ENCODE data around the gene ACTN4.
"Not testable (repeated sequence)": the region's sequence is repeated elsewhere in the genome, so short reads cannot be mapped to it uniquely, and the experiment has no call there.

Gene ACTN4

GRCh38 chr19:38737281-38737865 lies 89.9 kb downstream of the ACTN4 start:
- no peak for DNase-seq (ENCODE audit: low read depth)

DNA sequence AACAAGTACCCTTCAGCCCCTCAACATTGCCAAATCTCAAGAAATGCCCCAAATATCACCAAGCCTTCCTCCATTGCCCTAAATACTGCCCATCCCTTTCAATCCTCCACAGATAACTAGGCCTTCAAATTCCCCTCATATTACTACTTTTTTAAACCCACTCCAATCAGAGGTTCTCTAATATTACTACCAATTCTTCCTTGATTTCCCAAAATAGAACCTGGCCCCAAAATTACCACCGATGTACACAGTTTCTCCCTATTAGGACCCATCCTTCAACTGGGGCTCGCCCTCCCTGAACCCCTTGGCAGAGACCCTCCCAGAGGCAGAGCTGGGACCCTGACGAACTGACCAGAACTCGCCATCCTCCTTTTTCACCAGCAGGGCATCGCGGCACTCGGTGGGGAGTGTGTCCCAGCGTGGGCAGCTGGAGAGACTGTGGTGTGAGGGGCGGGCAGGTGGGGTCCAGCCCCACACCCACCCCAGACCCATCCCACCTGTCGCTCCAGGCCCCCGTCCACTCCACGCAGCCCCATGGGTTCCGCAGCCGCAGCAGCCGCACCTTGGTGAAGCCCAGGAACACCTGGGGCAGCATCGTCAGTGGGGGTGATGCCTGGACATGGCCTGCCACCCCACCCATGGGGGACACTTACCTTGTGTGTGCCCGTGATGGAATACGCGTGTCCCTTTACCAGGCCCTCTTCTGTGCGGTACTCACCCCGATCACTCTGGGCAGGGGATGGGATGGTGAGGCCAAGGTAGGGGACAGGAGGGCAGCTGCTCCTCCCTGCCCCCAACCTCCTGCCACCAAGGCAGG lies 90.7 kb downstream of the ACTN4 start:
- no peak for DNase-seq (ENCODE audit: low read depth)

- no peak for DNase-seq (ENCODE audit: low read depth)
Measured at GRCh38 chr19:38739440-38740256, 92.2 kb downstream of the ACTN4 start.

- DNase-seq (ENCODE audit: low read depth), result no peak
Measured at GRCh38 chr19:38740257-38740592, 92.8 kb downstream of the ACTN4 start.

DNA sequence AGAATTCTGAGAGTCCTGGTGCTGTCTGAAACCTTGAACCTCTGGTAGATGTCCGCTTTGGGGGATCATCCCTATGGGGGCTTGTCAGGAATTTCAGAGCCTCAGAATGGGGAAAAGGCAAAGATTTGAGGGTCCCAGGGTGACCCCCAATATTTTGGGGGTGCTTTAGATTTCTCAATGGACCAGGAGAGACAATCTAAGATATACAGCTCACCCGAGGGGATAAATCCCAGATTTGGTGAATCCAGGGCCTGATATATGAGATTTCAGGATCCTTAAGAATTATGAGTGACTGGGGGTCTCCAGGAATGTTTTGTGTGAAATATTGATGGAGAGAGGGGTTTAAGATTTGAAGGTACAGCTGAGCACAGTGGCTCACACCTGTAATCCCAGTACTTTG lies 93.5 kb downstream of the ACTN4 start:
- no peak for DNase-seq (ENCODE audit: low read depth)

- no peak for DNase-seq (ENCODE audit: low read depth)
Measured at GRCh38 chr19:38741670-38742069, 94.2 kb downstream of the ACTN4 start.

DNA sequence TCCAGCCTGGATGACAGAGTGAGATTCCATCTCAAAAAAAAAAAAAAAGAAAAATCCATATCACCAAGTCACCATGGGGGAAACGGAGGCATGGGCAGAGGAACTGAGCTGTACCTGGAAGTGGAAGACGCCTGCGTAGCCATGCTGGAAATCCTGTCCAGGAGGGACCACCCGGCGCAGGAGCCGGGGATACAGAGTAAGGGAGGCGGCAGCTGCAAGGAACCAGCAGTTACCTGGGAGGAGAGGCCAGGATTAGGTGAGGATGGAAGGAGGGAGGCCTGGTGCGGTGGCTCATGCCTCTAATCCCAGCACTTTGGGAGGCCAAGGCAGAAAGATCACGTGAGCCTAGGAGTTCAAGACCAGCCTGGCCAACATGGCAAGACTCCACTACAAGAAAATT lies 94.8 kb downstream of the ACTN4 start:
- DNase-seq (ENCODE audit: low read depth), result no peak

GRCh38 chr19:38742906-38743305 lies 95.5 kb downstream of the ACTN4 start:
- no peak for DNase-seq (ENCODE audit: low read depth)

DNA sequence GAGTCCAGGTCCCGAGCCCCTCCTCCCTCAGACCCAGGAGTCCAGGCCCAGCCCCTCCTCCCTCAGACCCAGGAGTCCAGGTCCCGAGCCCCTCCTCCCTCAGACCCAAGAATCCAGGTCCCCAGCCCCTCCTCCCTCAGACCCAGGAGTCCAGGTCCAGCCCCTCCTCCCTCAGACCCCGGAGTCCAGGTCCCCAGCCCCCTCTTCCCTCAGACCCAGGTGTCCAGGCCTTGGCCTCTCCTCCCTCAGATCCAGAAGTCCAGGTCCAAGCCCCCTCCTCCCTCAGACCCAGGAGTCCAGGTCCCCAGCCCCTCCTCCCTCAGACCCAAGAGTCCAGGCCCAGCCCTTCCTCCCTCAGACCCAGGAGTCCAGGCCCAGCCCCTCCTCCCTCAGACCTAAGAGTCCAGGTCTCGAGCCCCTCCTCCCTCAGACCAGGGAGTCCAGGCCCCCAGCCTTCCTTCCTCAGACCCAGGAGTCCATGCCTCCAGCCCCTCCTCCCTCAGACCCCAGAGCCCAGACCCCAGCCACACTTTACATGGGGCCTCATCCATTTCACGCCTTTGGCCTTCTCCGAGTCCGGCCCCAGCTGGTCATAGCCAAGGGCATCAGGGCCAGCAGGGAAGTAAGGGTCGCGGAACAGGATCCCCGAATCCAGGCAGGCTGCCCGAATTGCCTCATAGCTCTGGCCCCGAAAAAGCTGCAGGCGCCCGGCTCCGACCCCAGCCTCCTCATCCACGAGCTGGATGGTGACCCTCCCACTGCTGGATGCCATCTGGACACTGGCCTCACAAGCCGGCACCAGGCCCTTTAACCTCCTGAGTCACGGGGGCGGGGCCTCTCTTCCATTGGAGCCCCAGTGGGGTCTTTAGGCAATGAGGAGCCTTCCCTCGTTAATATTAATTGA lies 96.2 kb downstream of the ACTN4 start:
- DNase-seq (ENCODE audit: low read depth), result no peak

DNA sequence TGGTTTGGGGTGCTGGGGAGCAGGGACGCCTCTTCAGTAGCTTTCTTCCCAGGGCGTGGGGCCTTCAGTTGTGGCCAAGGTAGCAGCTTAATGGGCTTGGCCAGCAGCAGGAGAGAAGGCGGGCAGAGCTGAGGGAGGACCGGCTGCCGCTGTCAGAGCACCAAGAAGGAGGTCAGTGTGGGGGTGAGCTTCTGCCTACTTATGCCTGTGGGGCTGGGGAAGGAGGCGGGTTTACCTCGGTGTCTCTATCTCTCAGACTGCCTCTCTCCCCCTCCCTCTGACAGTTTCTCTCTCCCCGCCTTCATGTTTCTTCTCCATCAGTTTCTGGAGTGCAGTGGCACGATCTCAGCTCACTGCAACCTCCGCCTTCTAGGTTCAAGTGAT lies 96.8 kb downstream of the ACTN4 start, which contains the start of gene CAPN12:
TSS of gene CAPN12 (minus strand) at position 177 of the 384 bp plus-strand sequence. CDS start 309 bp downstream, outside the sequence.
- DNase-seq (ENCODE audit: low read depth), result no peak

DNA sequence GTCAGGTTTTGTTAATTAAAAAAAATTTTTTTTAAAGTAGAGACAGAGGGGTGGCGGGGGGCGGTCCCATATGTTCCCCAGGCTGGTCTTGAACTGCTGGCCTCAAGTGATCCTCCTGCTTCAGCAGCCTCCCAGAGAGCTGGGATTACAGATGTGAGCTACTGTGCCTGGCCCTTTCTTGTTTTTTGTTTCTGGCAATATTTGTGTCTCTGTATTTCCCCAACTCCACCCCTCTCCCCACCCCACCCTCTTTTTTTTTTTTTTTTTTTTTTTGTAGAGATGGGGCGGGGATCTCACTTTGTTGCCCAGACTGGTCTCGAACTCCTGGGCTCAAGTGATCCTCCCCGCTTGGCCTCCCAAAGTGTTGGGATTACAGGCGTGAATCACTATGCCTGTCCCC lies 97.4 kb downstream of the ACTN4 start:
- no peak for DNase-seq (ENCODE audit: low read depth)

DNA sequence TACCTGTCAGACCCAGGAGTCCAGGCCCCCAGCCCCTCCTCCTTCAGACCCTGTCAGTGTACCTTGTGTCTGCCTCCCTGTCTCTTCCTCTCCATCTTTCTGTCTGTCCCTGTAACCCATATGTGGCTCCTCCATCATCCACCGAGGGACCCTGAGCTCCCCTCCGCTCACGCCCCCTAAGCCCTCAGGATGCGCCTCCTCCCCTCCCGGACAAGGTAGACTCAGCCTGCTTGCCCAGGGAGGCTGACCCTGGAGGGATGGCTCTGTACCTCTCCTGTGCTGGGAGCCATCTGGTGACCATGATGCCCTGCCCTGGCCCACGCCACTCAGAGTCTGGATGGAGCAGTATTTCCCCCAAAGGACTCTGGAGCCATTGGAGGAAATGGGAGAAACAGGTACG lies 97.9 kb downstream of the ACTN4 start:
- no peak for DNase-seq (ENCODE audit: low read depth)

GRCh38 chr19:38753783-38754182 lies 106.3 kb downstream of the ACTN4 start:
- DNase-seq (ENCODE audit: low read depth), result not testable (repeated sequence)

GRCh38 chr19:38754196-38754595 lies 106.7 kb downstream of the ACTN4 start:
- not testable (repeated sequence) for DNase-seq (ENCODE audit: low read depth)

- no peak for DNase-seq (ENCODE audit: low read depth)
Measured at GRCh38 chr19:38759590-38760003, 112.1 kb downstream of the ACTN4 start.

DNA sequence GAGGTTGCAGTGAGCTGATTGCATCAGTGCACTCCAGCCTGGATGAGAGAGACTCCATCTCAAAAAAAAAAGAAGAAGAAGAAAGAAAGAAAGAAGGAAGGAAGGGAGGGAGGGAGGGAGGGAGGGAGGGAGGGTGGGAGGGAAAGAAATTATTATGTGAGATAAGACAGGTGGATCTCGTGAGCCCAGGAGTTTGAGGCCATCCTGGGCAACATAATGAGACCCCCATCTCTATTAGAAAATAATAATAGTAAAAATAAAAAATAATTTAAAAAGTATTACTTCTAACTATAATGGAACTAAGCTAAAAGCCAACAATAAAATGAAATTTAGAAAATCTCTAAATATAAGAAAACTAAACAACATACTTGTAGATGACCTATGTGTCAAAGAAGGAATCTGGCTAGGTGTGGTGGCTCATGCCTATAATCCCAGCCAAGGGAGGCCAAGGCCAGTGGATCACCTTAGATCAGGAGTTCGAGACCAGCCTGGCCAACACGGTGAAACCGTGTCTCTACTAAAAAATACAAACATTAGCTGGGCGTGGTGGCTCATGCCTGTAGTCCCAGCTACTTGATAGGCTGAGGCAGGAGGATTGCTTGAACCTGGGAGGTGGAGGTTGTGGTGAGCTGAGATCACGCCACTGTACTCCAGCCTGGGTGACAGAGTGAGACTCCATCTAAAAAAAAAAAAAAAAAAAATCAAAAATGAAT lies 113.5 kb downstream of the ACTN4 start:
- not testable (repeated sequence) for DNase-seq (ENCODE audit: low read depth)

GRCh38 chr19:38761884-38762389 lies 114.5 kb downstream of the ACTN4 start:
- DNase-seq (ENCODE audit: low read depth), result not testable (repeated sequence)

DNA sequence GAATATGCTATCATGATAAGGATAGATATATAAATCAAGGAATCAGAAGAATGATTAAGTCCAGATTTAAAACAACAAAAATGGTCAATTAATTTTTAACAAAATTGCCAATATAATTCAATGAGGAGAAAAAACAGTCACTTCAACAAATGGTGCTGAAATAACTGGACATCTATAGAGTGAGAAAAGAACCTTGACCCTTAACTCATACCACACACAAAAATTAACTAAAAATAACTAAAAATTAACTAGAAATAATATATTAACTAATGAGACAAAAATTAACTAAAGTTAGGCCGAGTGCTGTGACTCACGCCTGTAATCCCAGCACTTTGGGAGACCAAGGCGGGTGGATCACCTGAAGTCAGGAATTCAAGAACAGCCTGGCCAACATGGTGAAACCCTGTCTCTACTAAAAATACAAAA lies 116.4 kb downstream of the ACTN4 start:
- DNase-seq (ENCODE audit: low read depth), result no peak

GRCh38 chr19:38765214-38765613 lies 117.8 kb downstream of the ACTN4 start:
- no peak for DNase-seq (ENCODE audit: low read depth)

DNA sequence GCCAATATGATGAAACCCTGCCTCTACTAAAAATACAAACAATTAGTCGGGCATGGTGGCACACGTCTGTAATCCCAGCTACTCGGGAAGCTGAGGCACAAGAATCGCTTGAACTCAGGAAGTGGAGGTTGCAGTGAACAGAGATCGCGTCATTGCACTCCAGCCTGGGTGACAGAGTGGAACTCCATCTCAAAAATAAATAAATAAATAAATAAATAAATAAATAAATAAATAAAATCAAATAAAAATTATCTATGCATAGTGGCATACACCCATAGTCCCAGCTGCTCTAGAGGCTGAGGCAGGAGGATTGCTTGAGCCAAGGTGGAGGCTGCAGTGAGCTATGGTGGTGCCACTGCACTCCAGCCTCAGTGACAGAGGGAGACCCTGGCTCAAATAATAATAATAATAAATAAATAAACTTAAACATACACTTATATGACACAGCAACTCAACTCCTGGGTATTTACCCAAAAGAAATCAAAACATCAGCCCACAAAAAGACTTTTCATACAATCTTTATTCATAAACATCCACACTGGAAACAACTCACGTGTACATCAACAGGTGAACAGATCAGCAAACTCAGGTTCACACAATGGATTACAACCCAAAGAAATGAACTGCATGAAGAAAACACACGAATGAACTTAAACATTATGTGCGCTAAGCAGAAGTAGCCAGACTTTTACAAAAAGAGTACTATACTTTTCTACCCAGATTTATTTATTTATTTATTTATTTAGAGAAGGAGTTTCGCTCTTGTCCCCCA lies 119.0 kb downstream of the ACTN4 start:
- no peak for DNase-seq (ENCODE audit: low read depth)
